T-helper 2 cell treated with Interferon-gamma antibody and Interleukin-4, amounts not matched to agents 5 μg/mL and 100 μg/mL, for 36 hours (primary cell): ENCODE measurements around the gene ARL6IP4.

Experiments used
- DNase-seq: peaks from one replicate; pipeline ENCODE4 v3.0.0; 2021; ENCODE audit warnings: low spot score
- H3K27ac Mint-ChIP-seq: one replicate; pipeline ENCODE4 v1.8.0; 2021; ENCODE audit warnings: mild to moderate bottlenecking, mixed read lengths
- H3K27me3 Mint-ChIP-seq: one replicate; pipeline ENCODE4 v1.8.0; 2021; ENCODE audit warnings: low read depth, mixed read lengths
- H3K36me3 Mint-ChIP-seq: one replicate; pipeline ENCODE4 v1.8.0; 2021; ENCODE audit warnings: low read depth, mixed read lengths
- H3K4me1 Mint-ChIP-seq: one replicate; pipeline ENCODE4 v1.8.0; 2021; ENCODE audit warnings: low read depth, mixed read lengths
- H3K4me3 Mint-ChIP-seq: one replicate; pipeline ENCODE4 v1.8.0; 2022; ENCODE audit warnings: mild to moderate bottlenecking, moderate library complexity, mixed read lengths
- H3K9me3 Mint-ChIP-seq: one replicate; pipeline ENCODE4 v1.8.0; 2021; ENCODE audit warnings: mixed read lengths

ARL6IP4 gene

GRCh38 chr12:122988036-122988435, 7.6 kb downstream of the ARL6IP4 start:
- no peak overlapping the region for H3K27ac Mint-ChIP-seq
- peaks cover 14% of the 10 kb centered on the region for H3K36me3 Mint-ChIP-seq
- H3K4me3 Mint-ChIP-seq: no peak overlapping the region
- H3K27me3 Mint-ChIP-seq: no peaks in the 10 kb centered on the region
- no peaks in the 10 kb centered on the region for H3K9me3 Mint-ChIP-seq
- peaks cover 12% of the 10 kb centered on the region for H3K4me1 Mint-ChIP-seq
- no peak for DNase-seq

DNA sequence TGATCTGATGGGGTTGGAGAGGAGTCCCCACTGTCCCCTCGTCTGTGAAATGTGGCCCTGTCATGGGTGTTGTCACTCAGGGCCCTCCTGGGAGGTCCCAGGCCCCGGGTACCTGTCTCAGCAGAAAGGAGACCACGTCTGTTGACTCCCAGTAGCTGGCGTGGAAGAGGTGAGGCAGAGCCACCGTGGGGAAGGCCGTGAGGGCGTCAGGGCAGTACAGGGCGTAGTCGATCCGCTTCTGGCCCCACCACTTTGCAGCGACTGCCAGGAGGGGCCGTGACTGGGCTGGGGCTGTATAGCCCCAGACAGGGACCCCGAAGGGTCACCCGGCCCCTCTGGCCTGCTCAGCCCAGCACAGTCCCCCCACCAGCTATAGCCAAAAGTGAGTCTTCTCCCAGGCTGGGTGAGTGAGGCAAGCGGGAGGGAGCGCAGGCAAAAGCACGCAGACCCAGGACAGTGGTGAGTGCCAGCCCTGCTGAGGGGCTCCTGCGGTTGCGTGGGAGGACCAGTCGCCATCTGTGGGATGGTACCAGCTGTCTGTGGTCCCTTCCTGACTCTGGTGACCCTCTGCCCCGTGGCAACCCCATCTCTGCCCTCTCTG, 8.2 kb downstream of the ARL6IP4 start:
- H3K36me3 Mint-ChIP-seq: peaks cover 9% of the 10 kb centered on the region
- no peaks in the 10 kb centered on the region for H3K9me3 Mint-ChIP-seq
- no peak overlapping the region for H3K4me3 Mint-ChIP-seq
- H3K4me1 Mint-ChIP-seq: peaks cover 6% of the 10 kb centered on the region
- no peak for DNase-seq
- no peak overlapping the region for H3K27ac Mint-ChIP-seq
- H3K27me3 Mint-ChIP-seq: no peaks in the 10 kb centered on the region

DNA sequence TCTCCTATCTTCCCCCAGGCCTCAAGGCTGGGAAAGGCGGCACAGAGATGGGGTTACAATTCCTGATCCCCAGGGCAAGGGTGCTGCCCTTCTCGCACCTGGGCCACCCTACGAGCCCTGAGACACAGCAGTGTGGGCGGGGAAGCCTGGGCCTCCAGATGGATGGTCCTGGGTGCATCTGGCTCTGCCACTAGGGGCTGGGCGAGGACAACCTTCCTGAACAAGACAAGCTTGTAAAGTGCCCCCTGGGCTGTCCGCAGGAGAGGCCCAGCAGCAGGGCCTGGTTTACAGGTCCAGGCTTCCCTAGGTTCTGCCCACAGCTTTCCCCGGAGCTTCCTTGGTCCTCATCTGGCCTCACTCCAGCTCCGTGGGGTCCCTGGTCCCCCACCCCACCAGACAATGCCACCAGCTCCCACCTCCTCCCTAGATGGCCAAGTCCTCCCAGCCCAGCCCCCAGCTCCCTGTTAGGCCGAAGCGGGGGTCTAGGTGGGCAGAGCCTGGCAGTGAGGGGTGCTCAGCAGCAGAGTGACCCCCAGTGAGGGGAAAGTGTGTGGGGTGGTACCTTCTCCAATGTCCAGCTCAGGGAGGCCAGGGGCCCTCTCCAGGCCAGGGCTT, 8.9 kb downstream of the ARL6IP4 start:
- no peak overlapping the region for H3K4me3 Mint-ChIP-seq
- peaks cover 4% of the 10 kb centered on the region for H3K4me1 Mint-ChIP-seq
- H3K36me3 Mint-ChIP-seq: peaks cover 5% of the 10 kb centered on the region
- H3K9me3 Mint-ChIP-seq: no peaks in the 10 kb centered on the region
- DNase-seq: no peak
- no peaks in the 10 kb centered on the region for H3K27me3 Mint-ChIP-seq
- H3K27ac Mint-ChIP-seq: no peak overlapping the region

- peaks cover under 1% of the 10 kb centered on the region for H3K36me3 Mint-ChIP-seq
- H3K9me3 Mint-ChIP-seq: no peaks in the 10 kb centered on the region
- H3K4me1 Mint-ChIP-seq: no peaks in the 10 kb centered on the region
- DNase-seq: no peak
- H3K27ac Mint-ChIP-seq: no peak overlapping the region
- H3K4me3 Mint-ChIP-seq: no peak overlapping the region
- H3K27me3 Mint-ChIP-seq: no peaks in the 10 kb centered on the region
These were observed 9.5 kb downstream of the ARL6IP4 start for GRCh38 chr12:122989874-122990419.

DNA sequence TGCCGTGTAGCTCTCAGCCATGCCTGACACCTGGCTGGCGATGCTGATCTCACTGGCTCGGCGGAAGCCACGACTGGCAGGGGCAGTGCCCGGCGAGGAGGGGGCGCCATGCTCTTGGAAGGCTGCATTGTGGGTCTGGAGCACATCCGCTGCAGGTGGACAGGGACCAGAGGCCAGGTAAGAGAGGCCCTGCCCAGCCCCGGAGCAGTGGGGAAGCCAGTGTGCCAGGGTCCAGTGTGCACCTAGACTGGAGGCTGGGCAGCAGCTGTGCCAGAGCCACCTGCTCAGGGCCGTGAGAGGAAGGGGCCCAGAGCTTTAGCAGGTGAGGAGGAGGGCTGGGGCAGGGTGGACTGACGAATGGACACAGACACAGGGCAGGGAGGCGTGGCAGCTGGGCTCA, 10.1 kb downstream of the ARL6IP4 start:
- Mint-ChIP-seq H3K4me1 (no peaks in the 10 kb centered on the region), H3K36me3 (no peaks in the 10 kb centered on the region), H3K4me3 (no peak overlapping the region), H3K27ac (no peak overlapping the region), H3K9me3 (no peaks in the 10 kb centered on the region), H3K27me3 (no peaks in the 10 kb centered on the region)
- DNase-seq: no peak

GRCh38 chr12:122990961-122991622, 10.6 kb downstream of the ARL6IP4 start:
- H3K36me3 Mint-ChIP-seq: no peaks in the 10 kb centered on the region
- no peaks in the 10 kb centered on the region for H3K4me1 Mint-ChIP-seq
- DNase-seq: no peak
- H3K27me3 Mint-ChIP-seq: no peaks in the 10 kb centered on the region
- H3K4me3 Mint-ChIP-seq: no peak overlapping the region
- H3K27ac Mint-ChIP-seq: no peak overlapping the region
- no peaks in the 10 kb centered on the region for H3K9me3 Mint-ChIP-seq

DNA sequence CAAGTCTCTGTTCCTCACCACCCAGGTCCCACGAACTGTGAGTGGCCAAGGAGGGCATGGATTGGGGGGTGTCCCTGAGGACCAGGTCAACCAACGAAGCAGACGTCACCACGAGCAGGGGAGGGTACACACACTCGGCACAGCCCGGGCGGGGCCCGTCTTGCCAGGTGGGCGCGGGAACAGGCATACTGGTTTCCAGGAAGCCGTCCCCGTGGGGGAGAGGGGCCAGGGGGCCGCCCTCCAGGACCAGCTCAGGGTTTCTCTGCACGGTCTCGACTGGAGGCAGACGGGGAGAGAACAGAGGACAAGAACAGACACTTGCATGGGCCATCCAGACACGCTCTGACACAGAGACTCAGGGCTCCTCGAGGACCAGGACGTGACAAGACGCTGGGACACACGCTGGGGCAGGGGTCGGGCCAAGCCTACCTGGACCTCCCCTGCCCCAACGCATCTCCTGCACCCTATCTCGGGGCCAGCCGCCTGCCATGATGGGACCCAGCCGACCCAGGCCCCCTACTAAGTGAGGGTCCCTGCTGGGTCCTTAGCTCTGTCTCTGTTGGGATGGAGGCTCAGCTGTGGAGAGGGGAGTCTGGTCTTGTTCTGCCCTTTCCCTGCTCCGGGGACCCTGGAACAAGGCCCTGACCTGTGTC, 11.3 kb downstream of the ARL6IP4 start:
- Mint-ChIP-seq H3K4me1 (no peaks in the 10 kb centered on the region), H3K4me3 (no peak overlapping the region)

DNA sequence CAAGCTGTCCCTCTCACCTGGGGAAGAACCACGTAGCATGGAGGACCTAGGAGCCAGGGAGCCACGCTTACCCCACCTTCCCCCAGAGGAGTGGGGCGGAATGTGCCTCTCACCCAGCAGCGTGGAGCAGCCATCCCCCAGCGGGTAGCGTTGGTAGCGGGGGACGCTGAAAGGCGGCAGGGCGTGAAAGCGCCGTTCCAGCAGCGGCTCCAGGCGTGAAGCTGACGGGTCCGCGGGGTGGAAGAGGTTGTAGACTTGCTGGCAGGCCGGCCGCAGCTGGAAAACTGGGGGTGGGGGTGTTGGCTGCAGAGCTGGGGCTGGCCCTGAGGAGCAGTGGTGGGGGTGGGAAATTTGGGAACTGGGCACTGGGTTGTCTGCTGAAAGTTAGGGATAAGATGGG, 11.9 kb downstream of the ARL6IP4 start:
- no peaks in the 10 kb centered on the region for H3K36me3 Mint-ChIP-seq
- no peaks in the 10 kb centered on the region for H3K27me3 Mint-ChIP-seq
- no peaks in the 10 kb centered on the region for H3K9me3 Mint-ChIP-seq
- H3K27ac Mint-ChIP-seq: peak overlapping the region; percentile 45
- no peak for DNase-seq
- H3K4me3 Mint-ChIP-seq: no peak overlapping the region
- H3K4me1 Mint-ChIP-seq: no peaks in the 10 kb centered on the region

More for the DNA sequence above, 11.3 kb downstream of the ARL6IP4 start:
- Mint-ChIP-seq H3K27me3 (no peaks in the 10 kb centered on the region), H3K27ac (no peak overlapping the region), H3K9me3 (no peaks in the 10 kb centered on the region), H3K36me3 (no peaks in the 10 kb centered on the region)
- DNase-seq: no peak

GRCh38 chr12:122994140-122994675, 13.7 kb downstream of the ARL6IP4 start:
- H3K4me1 Mint-ChIP-seq: no peaks in the 10 kb centered on the region
- H3K27ac Mint-ChIP-seq: no peak overlapping the region
- H3K36me3 Mint-ChIP-seq: no peaks in the 10 kb centered on the region
- no peaks in the 10 kb centered on the region for H3K27me3 Mint-ChIP-seq
- H3K9me3 Mint-ChIP-seq: no peaks in the 10 kb centered on the region
- H3K4me3 Mint-ChIP-seq: no peak overlapping the region
- no peak for DNase-seq

DNA sequence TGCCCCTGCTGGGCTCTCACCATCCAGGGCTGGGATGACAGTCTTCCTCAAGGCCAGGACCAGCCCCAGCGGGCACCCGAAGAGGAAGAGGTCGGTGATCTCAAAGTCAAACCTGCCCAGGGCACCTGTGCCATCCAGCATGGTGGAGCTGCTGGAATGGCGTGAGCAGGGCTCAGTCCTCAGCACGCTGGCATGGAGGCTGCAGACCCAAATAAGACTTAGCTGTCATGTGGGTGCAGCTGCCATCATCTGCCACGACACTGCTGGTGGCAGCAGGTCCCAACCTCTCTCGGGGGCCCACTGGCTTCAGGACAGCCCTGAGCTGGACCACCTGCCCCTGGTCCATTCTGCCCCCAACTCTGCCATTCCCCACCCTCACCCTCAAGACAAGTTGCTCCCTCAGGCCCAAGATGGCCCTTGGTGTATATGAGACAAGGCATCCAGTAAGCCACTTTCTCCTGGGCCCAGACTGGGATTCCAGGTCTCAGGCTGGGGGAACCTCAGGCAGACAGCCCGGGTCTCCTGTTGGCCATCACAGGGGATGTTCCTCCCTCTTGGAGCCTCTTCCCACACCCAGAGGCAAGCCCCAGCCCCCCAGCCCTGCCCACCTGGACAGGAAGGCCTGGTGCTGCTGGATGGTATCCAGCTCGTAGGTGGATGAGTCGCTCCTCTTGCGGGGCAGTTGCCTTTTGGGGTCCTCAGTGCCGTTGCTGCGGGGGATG, 14.5 kb downstream of the ARL6IP4 start:
- H3K27me3 Mint-ChIP-seq: no peaks in the 10 kb centered on the region

GRCh38 chr12:122995503-122996187, 15.2 kb downstream of the ARL6IP4 start:
- Mint-ChIP-seq H3K27ac (no peak overlapping the region), H3K4me3 (no peak overlapping the region), H3K4me1 (no peaks in the 10 kb centered on the region), H3K9me3 (no peaks in the 10 kb centered on the region), H3K36me3 (no peaks in the 10 kb centered on the region), H3K27me3 (no peaks in the 10 kb centered on the region)
- DNase-seq: no peak

More for the DNA sequence above, 14.5 kb downstream of the ARL6IP4 start:
- DNase-seq: no peak
- Mint-ChIP-seq H3K4me3 (no peak overlapping the region), H3K27ac (no peak overlapping the region), H3K4me1 (no peaks in the 10 kb centered on the region), H3K36me3 (no peaks in the 10 kb centered on the region), H3K9me3 (no peaks in the 10 kb centered on the region)

GRCh38 chr12:122996188-122996601, 15.7 kb downstream of the ARL6IP4 start:
- Mint-ChIP-seq H3K4me3 (no peak overlapping the region), H3K36me3 (no peaks in the 10 kb centered on the region), H3K27me3 (no peaks in the 10 kb centered on the region), H3K27ac (no peak overlapping the region), H3K4me1 (no peaks in the 10 kb centered on the region), H3K9me3 (no peaks in the 10 kb centered on the region)
- DNase-seq: no peak
